GM10248 (cell line): ENCODE data around the gene PLA2G6.

ENCODE experiments used
- CTCF ChIA-PET: fragments of 300-600 bp; sonication (Branson Sonifier 250); formaldehyde crosslinking; extraction: SDS; loops from one replicate; lab custom pipeline; 2021; ENCODE audit warnings: antibody characterized with exemption; lab: Yijun Ruan, JAX
- POLR2A ChIA-PET: fragments of 350-650 bp; sonication (Branson Sonifier 250); formaldehyde crosslinking; extraction: SDS; loops from one replicate; lab custom pipeline; 2020; ENCODE audit warnings: antibody characterized with exemption; lab: Yijun Ruan, JAX
- DNase-seq: peaks from one replicate; pipeline ENCODE4 v3.0.0; 2012; ENCODE audit errors: extremely low spot score
- TF ChIP-seq, protein P1 (sequence below): IDR thresholded peaks from 2 replicates; pipeline ENCODE4 v1.5.1; 2012; ENCODE audit warnings: mild to moderate bottlenecking, low read depth; ENCODE audit errors: extremely low read depth, missing control alignments, control extremely low read depth

Gene PLA2G6

GRCh38 chr22:38207898-38208432 lies 26.3 kb upstream of the PLA2G6 start:
- no peak for DNase-seq
- ChIA-PET CTCF (interaction anchor here (1.1 to 1.5 kb wide), 2 partner anchors 10 to 108 kb away, joined by 3 read pairs; no protein-coding TSS in a partner anchor), POLR2A (no interaction called here)
- TF ChIP-seq, protein P1, sequence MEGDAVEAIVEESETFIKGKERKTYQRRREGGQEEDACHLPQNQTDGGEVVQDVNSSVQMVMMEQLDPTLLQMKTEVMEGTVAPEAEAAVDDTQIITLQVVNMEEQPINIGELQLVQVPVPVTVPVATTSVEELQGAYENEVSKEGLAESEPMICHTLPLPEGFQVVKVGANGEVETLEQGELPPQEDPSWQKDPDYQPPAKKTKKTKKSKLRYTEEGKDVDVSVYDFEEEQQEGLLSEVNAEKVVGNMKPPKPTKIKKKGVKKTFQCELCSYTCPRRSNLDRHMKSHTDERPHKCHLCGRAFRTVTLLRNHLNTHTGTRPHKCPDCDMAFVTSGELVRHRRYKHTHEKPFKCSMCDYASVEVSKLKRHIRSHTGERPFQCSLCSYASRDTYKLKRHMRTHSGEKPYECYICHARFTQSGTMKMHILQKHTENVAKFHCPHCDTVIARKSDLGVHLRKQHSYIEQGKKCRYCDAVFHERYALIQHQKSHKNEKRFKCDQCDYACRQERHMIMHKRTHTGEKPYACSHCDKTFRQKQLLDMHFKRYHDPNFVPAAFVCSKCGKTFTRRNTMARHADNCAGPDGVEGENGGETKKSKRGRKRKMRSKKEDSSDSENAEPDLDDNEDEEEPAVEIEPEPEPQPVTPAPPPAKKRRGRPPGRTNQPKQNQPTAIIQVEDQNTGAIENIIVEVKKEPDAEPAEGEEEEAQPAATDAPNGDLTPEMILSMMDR = no peak

GRCh38 chr22:38205261-38206128 lies 23.9 kb upstream of the PLA2G6 start:
- ChIA-PET POLR2A (interaction anchor here (1.1 kb wide), 1 partner anchor 24 kb away, joined by 3 read pairs; the partner anchor contains the start of gene PLA2G6), CTCF (interaction anchor here (1.0 to 1.9 kb wide), 6 partner anchors 9 to 465 kb away, joined by 3 to 8 read pairs (median 3); no protein-coding TSS in a partner anchor)
- TF ChIP-seq, protein P1 = no peak
- DNase-seq = no peak

GRCh38 chr22:38204784-38205183 lies 23.2 kb upstream of the PLA2G6 start:
- ChIA-PET CTCF (interaction anchor here (1.3 to 2.2 kb wide), 4 partner anchors 8 to 466 kb away, joined by 3 to 8 read pairs (median 4); no protein-coding TSS in a partner anchor), POLR2A (interaction anchor here (1.1 kb wide), 1 partner anchor 23 kb away, joined by 3 read pairs; the partner anchor contains the start of gene PLA2G6)
- TF ChIP-seq, protein P1 = no peak
- peak; percentile 53 for DNase-seq

DNA sequence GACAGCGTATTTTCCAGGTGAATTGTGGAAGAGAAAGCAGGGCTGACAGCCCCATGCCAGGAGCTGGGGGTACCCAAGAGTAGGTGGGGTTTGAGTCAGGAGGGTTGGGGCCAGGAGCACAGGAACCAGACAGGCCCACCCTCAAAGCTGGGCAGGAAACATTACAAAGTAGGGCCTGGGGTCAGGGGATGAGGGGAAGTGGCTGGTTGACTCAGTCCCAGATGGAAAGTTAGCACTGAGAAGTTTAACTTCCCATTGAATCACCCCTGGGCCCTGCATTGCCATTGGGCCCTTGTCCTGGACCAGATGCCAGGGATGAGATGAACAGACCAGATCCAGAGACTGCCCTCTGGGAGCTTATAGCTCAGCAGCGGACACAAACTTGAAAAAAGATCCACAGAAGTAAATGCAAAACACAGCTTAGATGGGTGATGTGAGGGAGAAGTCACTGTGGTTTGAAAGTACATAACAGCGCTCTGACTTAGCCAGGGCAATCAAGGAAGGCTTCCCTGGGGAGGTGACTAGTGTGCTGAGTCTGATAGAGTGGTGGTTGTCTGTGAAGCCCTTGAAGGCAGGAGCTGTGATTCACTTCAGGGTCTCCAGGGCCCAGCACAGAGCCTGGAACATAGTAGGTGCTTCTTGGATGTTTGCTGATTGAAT lies 22.4 kb upstream of the PLA2G6 start:
- CTCF ChIA-PET = interaction anchor here (0.7 to 2.2 kb wide), 5 partner anchors 9 to 89 kb away, joined by 3 to 8 read pairs (median 4); no protein-coding TSS in a partner anchor
- no peak for DNase-seq
- TF ChIP-seq, protein P1 = no peak
- POLR2A ChIA-PET = interaction anchor here (1.1 kb wide), 1 partner anchor 23 kb away, joined by 3 read pairs; the partner anchor contains the start of gene PLA2G6

DNA sequence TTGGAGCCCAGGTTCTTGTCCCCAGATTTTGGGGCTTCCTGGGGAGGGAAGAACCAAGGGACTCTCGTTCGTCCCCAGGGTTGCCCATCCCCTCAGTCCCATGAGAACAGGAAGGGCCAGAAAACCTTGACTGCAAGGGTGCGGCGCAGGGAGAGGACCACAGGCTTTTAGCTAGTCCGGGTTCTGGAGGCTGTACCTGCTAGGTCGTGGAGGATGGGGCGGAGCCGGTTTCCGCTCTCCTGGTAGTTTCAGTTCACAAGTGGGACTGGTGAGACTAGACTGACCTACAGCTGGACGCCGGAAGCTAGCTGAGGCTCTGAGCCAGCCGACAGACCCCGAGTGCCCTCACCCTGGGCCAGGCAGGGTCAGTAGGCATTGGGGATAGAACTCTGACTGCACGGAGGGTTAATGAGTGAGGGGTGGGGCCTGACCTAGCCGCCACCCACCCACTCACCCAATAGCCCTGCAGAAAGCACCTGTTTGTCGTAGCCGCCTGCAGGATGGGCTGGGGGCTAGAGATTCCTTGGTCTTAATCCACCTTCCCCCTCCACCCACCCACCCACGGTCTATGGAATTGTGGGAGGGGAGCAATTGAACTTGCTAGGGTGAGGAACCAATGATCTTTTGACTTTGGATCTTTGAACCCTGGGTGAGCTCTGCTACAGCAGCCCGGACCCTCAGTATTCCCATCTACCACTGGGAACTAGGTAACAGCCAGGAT lies 21.6 kb upstream of the PLA2G6 start:
- no peak for DNase-seq
- POLR2A ChIA-PET = interaction anchor here (0.5 kb wide), 1 partner anchor 19 kb away, joined by 3 read pairs; no protein-coding TSS in a partner anchor
- CTCF ChIA-PET = interaction anchor here (1.0 to 2.2 kb wide), 4 partner anchors 9 to 88 kb away, joined by 3 to 5 read pairs (median 4); no protein-coding TSS in a partner anchor
- TF ChIP-seq, protein P1 = no peak
